ENCODE results near the gene HNF4A. TPM values are rescaled to one million over a fixed set of nuclear protein-coding genes. Genes with fewer than 3 reads are reported as not detected.
"Not testable (repeated sequence)": the region's sequence is repeated elsewhere in the genome, so short reads cannot be mapped to it uniquely, and the experiment has no call there.

The HNF4A gene
- total and polyA plus RNA-seq, 2 donors (not counting 1 experiment from before 2014, with no cell fraction given): not detected

GRCh38 chr20:44471481-44471882, 116.0 kb downstream of the HNF4A start:
- H3K79me2 ChIP-seq (ENCODE audit: control insufficient read depth, insufficient read depth, low read length): peaks cover 11% of the 10 kb centered on the region
- DNase-seq (no peak), ATAC-seq (ENCODE audit: low read depth) (no peak)
- WGBS (ENCODE audit: insufficient coverage): 100% methylated on average over 1 of the region's 2 CpGs
- H3K4me3 ChIP-seq (ENCODE audit: control extremely low read depth in 1 of 5, extremely low read depth in 1 of 5, insufficient read depth in 1 of 5, low read depth in 2 of 5, low read length in 4 of 5): no peak overlapping the region
- no peak overlapping the region for H3K9ac ChIP-seq (ENCODE audit: low read length)
- H3K9me3 ChIP-seq (ENCODE audit: control extremely low read depth in 1 of 3, control insufficient read depth in 2 of 3, insufficient read depth in 1 of 3, low read length in 2 of 3): no peaks in the 10 kb centered on the region
- peaks cover 0 to 3% (median 0%) of the 10 kb centered on the region in 4 experiments for H3K27me3 ChIP-seq (replicated peaks in 1 of 4; ENCODE audit: control extremely low read depth in 1 of 4, control insufficient read depth in 3 of 4, insufficient read depth in 4 of 4, low read length in 3 of 4)
- TF ChIP-seq EZH2 (IDR thresholded peaks at IDR 0.05; ENCODE audit: borderline replicate concordance, insufficient read depth, low read depth, low read length, poor library complexity, severe bottlenecking): no peak
- no peak for TF ChIP-seq CTCF (IDR thresholded peaks at IDR 0.05)
- ChIA-PET CTCF (interaction anchor here (1.4 kb wide), 1 partner anchor 87 kb away, joined by 5 read pairs; no protein-coding TSS in a partner anchor), POLR2A (no interaction called here)
- H3K4me1 ChIP-seq (ENCODE audit: control insufficient read depth in 2 of 2, insufficient read depth in 2 of 2, low read length in 2 of 2): peaks cover 9 to 12% of the 10 kb centered on the region in 2 donors
- H3K27me3 Mint-ChIP-seq: peaks cover 9% of the 10 kb centered on the region
- intact Hi-C loops (cut with micrococcal nuclease): no loop called here
- no peak overlapping the region for H3K27ac ChIP-seq (ENCODE audit: low read length in 2 of 2)
- H3K4me2 ChIP-seq (replicated peaks; ENCODE audit: low read depth, low read length, poor library complexity, severe bottlenecking): no peak overlapping the region
- no peak overlapping the region for H3K4me3 Mint-ChIP-seq
- no peak overlapping the region for H3K27ac Mint-ChIP-seq
- no peaks in the 10 kb centered on the region for H4K20me1 ChIP-seq (ENCODE audit: control insufficient read depth, insufficient read depth, low read length, poor library complexity, severe bottlenecking)
- H2AFZ ChIP-seq (ENCODE audit: insufficient read depth, low read depth, low read length, poor library complexity, severe bottlenecking): no peak overlapping the region
- H3K36me3 ChIP-seq (replicated peaks in 1 of 2; ENCODE audit: control extremely low read depth in 1 of 2, control insufficient read depth in 1 of 2, extremely low read depth in 1 of 2, insufficient read depth in 2 of 2, low read length in 1 of 2): no peaks in the 10 kb centered on the region
- peaks cover 14% of the 10 kb centered on the region for H3K4me1 Mint-ChIP-seq
- no peaks in the 10 kb centered on the region for H3K9me3 Mint-ChIP-seq (ENCODE audit: insufficient read depth)

GRCh38 chr20:44472283-44472682, 116.8 kb downstream of the HNF4A start:
- H4K20me1 ChIP-seq (ENCODE audit: control insufficient read depth, insufficient read depth, low read length, poor library complexity, severe bottlenecking); H3K4me3 ChIP-seq (ENCODE audit: control extremely low read depth in 1 of 5, extremely low read depth in 1 of 5, insufficient read depth in 1 of 5, low read depth in 2 of 5, low read length in 4 of 5); POLR2A ChIA-PET; ATAC-seq (ENCODE audit: low read depth); intact Hi-C loops (cut with micrococcal nuclease); H2AFZ ChIP-seq (ENCODE audit: insufficient read depth, low read depth, low read length, poor library complexity, severe bottlenecking); H3K27me3 Mint-ChIP-seq; DNase-seq; H3K9ac ChIP-seq (ENCODE audit: low read length); H3K27ac Mint-ChIP-seq; H3K9me3 ChIP-seq (ENCODE audit: control extremely low read depth in 1 of 3, control insufficient read depth in 2 of 3, insufficient read depth in 1 of 3, low read length in 2 of 3); H3K36me3 ChIP-seq (replicated peaks in 1 of 2; ENCODE audit: control extremely low read depth in 1 of 2, control insufficient read depth in 1 of 2, extremely low read depth in 1 of 2, insufficient read depth in 2 of 2, low read length in 1 of 2); H3K27me3 ChIP-seq (replicated peaks in 1 of 4; ENCODE audit: control extremely low read depth in 1 of 4, control insufficient read depth in 3 of 4, insufficient read depth in 4 of 4, low read length in 3 of 4); H3K9me3 Mint-ChIP-seq (ENCODE audit: insufficient read depth); H3K4me3 Mint-ChIP-seq; H3K4me2 ChIP-seq (replicated peaks; ENCODE audit: low read depth, low read length, poor library complexity, severe bottlenecking); H3K27ac ChIP-seq (ENCODE audit: low read length in 2 of 2): not testable (repeated sequence)
- CTCF ChIA-PET: interaction anchor here (1.4 kb wide), 1 partner anchor 87 kb away, joined by 5 read pairs; no protein-coding TSS in a partner anchor
- Histone ChIP-seq H3K4me1 (ENCODE audit: control insufficient read depth in 2 of 2, insufficient read depth in 2 of 2, low read length in 2 of 2) (peaks cover 13 to 18% of the 10 kb centered on the region in 2 donors), H3K79me2 (ENCODE audit: control insufficient read depth, insufficient read depth, low read length) (peaks cover 11% of the 10 kb centered on the region)
- peaks cover 22% of the 10 kb centered on the region for H3K4me1 Mint-ChIP-seq
- 98% methylated on average over 7 of the region's 9 CpGs for WGBS (ENCODE audit: insufficient coverage)

Data from B cell (primary cell).